Cardiac fibroblast (primary cell): ENCODE results near the gene ITGAE.
A peak's percentile ranks its signal among the peaks of the same experiment; 100 is the strongest.
"Not testable (repeated sequence)": the region's sequence is repeated elsewhere in the genome, so short reads cannot be mapped to it uniquely, and the experiment has no call there.

Source experiments
- DNase-seq, 2 donors: peaks; one replicate each; pipeline versions ENCODE4 v3.0.0 to v3.0.0-alpha.2; 2010; ENCODE audit warnings: low read depth in 2 of 2
- H3K4me3 ChIP-seq, 2 donors: replicated peaks in 1 of 2; 1 replicate in 1 of 2; 2 replicates in 1 of 2; pipeline ENCODE4 v1.5.1; 2011; ENCODE audit warnings: low read depth in 2 of 2, low read length in 2 of 2, mild to moderate bottlenecking in 2 of 2, moderate library complexity in 1 of 2
- CTCF ChIP-seq: IDR thresholded peaks from one replicate; pipeline ENCODE4 v1.5.1; 2011; ENCODE audit warnings: low read depth, mild to moderate bottlenecking, low read length, inconsistent platforms

ITGAE gene

DNA sequence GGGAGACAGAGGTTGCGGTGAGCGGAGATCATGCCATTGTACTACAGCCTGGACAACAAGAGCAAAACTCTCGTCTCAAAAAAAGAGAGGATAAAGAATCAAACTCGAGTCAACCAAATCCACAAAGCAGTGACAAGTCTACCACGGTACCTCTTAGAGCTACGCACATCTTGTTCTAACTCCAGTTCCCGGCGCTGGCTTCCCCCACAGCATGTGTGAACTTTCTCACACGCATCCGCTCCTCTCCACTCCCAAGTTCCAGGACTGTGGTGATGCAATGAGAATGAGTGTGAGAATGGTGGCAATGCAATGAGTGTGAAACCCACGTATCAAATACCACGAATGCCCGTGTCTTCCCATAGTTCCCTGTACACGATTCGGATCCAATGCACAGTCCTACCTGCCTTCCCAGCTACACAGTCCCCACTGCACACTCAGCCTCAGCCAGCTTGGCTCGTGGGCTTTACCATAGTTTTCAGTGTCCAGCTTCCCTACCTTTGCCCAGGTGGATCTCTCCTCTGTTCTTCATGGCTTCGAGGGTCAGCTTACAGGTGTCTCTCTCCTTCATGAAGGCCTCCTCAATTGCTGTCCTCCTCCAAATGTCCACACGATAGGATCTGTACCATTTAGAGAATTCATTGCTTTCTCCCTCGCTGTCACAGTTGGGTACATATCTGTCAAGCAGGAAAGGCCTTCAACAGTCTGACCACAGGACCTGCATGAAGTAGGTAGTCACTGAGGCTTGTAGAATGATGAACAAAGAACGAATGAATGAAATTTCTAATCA, 95.9 kb downstream of the ITGAE start:
- no peak for TF ChIP-seq CTCF

GRCh38 chr17:3702041-3702539, 98.9 kb downstream of the ITGAE start:
- H3K4me3 ChIP-seq, DNase-seq: not testable (repeated sequence)

More for the DNA sequence above, 95.9 kb downstream of the ITGAE start:
- H3K4me3 ChIP-seq: no peak overlapping the region
- no peak for DNase-seq

GRCh38 chr17:3699951-3700350, 101.0 kb downstream of the ITGAE start:
- no peak overlapping the region for H3K4me3 ChIP-seq
- no peak for TF ChIP-seq CTCF
- no peak for DNase-seq

DNA sequence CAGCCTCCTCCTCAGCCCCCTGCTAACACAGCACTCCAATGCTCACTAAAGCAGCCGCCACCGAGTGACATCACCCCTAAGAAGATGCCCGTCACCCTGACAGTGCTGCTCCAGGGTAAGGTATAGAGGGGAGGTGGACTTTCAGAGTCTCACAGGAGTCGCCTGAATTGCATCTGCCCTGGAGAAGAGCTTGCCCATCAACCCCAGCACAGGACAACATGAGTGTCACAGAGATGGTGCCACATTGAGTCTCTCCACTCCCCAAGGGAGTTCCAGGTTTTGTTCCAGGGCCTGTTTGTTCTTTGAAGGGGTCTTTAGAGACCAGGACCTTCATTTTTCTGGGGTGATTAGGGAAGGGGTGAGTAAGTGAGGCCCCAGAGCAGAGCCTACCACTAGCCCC, 102.8 kb downstream of the ITGAE start:
- no peak for TF ChIP-seq CTCF
- no peak for DNase-seq

DNA sequence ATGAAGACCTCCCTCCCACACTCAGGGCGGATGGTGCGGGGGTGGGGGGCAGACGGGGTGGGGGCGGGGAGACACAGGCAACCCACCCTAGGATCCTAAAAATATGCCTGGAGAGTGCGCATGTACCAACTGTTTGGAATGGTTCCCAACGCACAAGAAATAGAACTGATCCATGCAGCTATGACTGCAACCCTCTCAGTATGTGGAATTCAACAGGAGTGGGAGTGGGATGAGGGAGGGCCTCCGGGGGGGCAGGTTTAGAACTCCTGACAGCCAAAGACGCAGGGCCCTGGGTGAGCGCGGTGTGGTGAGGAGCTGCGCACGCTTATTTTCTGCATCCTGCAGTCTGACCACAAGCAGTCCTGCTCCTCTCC, 103.9 kb downstream of the ITGAE start:
- DNase-seq: no peak
- TF ChIP-seq CTCF: no peak
- no peak overlapping the region for H3K4me3 ChIP-seq

More for the DNA sequence above, 102.8 kb downstream of the ITGAE start:
- H3K4me3 ChIP-seq: no peak overlapping the region

- H3K4me3 ChIP-seq: peak within 1 kb of the TSS; percentile 58
- TF ChIP-seq CTCF: no peak
- peak in 1 of 2 donors; percentile 12 for DNase-seq
Observed at GRCh38 chr17:3695723-3696411, 105.1 kb downstream of the ITGAE start, which contains the start of gene P2RX5. Gene P2RX5 (minus strand): TSS chr17:3696155. CDS start chr17:3696005, 150 bp downstream.

GRCh38 chr17:3695129-3695722, 105.8 kb downstream of the ITGAE start:
- no peak for TF ChIP-seq CTCF
- H3K4me3 ChIP-seq: peak overlapping the region; percentile 58
- peak in 1 of 2 donors; percentile 14 for DNase-seq
